Fibroblast of pulmonary artery (primary cell): ENCODE data around the gene JMJD8.

ENCODE experiments used
- DNase-seq: peaks from one replicate; pipeline ENCODE4 v3.0.0-alpha.2; 2010; ENCODE audit warnings: low read depth
- H3K4me3 ChIP-seq: replicated peaks from 2 replicates; pipeline ENCODE4 v1.5.1; 2011; ENCODE audit warnings: low read depth, mild to moderate bottlenecking, control low read depth, low read length, moderate library complexity
- TF ChIP-seq, protein P1 (sequence below): IDR thresholded peaks from 2 replicates; pipeline ENCODE4 v1.5.1; 2011; ENCODE audit warnings: mild to moderate bottlenecking, control low read depth, low read length, inconsistent platforms; ENCODE audit errors: missing control alignments

The JMJD8 gene

DNA sequence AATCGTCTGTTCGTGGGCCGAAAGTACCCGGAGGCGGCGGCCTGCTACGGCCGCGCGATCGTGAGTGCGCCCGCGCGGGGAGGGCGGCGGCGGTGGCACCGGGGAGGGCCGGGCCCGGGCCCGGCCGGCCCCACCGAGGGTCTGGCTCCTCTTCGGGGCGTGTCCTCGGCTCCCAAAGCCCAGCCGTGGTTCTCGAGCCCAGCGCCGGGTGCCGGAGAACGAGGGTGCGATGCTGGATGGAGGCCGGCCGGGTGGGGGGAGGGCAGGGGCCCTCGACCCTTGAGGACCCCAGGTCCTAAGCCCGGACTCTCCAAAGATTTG is 3.5 kb downstream of the JMJD8 start:
- TF ChIP-seq, protein P1, sequence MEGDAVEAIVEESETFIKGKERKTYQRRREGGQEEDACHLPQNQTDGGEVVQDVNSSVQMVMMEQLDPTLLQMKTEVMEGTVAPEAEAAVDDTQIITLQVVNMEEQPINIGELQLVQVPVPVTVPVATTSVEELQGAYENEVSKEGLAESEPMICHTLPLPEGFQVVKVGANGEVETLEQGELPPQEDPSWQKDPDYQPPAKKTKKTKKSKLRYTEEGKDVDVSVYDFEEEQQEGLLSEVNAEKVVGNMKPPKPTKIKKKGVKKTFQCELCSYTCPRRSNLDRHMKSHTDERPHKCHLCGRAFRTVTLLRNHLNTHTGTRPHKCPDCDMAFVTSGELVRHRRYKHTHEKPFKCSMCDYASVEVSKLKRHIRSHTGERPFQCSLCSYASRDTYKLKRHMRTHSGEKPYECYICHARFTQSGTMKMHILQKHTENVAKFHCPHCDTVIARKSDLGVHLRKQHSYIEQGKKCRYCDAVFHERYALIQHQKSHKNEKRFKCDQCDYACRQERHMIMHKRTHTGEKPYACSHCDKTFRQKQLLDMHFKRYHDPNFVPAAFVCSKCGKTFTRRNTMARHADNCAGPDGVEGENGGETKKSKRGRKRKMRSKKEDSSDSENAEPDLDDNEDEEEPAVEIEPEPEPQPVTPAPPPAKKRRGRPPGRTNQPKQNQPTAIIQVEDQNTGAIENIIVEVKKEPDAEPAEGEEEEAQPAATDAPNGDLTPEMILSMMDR = no peak
- DNase-seq = no peak
- H3K4me3 ChIP-seq = peak overlapping the region; percentile 77

DNA sequence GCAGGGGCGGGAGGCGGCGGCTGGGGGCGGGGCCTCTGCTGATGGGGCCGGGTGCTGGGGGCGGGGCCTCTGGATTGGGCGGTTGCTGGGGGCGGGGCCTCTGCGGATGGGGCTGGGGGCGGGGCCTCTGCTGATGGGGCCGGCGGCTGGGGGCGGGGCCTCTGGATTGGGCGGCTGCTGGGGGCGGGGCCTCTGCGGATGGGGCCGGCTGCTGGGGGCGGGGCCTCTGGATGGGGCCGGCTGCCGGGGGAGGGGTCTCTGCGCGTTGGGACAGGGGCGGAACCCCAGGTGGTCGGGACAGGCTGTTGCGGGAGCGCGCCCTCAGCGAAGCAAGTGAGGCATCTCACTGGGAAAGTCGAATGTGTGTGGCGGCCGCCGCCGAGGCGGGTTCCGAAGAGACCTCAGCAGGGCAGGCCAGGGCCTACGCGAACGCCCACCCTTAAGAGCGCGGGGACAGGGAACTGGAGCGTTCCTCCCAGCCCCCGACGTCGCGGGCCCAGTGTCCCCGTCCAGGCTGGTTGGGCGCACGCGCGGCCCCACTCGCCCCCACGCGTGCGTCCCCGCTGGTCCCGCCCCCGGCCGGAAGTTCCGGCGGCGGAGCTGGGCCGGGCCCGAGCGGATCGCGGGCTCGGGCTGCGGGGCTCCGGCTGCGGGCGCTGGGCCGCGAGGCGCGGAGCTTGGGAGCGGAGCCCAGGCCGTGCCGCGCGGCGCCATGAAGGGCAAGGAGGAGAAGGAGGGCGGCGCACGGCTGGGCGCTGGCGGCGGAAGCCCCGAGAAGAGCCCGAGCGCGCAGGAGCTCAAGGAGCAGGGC is 4.1 kb downstream of the JMJD8 start, which contains the start of gene STUB1:
Gene STUB1 (plus strand): TSS at position 597 of the 811 bp plus-strand sequence. CDS start 116 bp downstream, at position 713.
- TF ChIP-seq, protein P1 = no peak
- DNase-seq = peak; percentile 87
- peak within 1 kb of the TSS; percentile 77 for H3K4me3 ChIP-seq

DNA sequence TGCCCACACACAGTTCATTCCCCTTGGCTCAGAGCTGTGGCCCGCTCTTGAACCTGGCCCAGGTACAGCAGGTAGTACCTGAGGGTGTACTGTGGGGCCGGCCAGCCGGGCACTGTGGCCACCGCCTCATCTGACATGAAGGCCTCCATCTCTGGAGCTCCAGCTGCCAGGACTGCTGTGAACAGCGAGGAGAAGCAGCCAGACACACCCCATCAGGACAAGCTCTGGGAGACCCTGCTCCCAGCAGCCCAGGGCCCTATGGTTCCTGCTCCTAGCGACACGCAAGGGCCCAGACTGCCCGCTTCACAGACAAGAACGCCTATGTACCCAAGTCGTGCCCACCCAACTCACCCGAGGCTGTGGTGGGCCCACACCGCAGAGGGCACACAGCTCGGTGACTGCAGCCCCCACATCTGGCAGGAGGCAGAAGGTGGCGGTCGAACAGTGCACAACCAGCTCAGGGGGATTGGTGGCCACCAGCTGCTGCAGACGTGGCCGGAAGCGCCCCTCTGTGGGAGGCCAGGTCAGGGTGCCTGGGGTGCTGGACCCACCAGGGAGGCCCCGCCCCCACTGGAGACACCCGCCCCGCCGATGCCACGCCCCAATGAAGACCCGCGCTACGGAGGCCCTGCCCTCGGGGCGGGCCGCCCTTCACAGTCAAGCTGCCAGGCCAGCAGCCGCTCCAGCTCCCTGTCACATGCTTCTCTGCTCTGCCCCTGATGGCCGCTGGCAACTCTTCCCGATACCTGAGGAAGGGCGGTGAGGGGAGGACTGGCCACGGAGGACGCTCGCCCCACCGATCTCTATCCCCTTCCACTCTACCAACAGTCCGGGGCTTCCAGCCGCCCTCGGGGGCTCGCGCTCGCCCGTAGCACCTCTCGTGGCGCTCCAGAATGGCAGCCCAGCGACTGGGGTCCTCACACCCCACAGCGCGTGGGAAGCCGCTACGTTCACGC is 5.0 kb downstream of the JMJD8 start:
- TF ChIP-seq, protein P1 = no peak
- DNase-seq = peak; percentile 48
- H3K4me3 ChIP-seq = peak overlapping the region; percentile 57

DNA sequence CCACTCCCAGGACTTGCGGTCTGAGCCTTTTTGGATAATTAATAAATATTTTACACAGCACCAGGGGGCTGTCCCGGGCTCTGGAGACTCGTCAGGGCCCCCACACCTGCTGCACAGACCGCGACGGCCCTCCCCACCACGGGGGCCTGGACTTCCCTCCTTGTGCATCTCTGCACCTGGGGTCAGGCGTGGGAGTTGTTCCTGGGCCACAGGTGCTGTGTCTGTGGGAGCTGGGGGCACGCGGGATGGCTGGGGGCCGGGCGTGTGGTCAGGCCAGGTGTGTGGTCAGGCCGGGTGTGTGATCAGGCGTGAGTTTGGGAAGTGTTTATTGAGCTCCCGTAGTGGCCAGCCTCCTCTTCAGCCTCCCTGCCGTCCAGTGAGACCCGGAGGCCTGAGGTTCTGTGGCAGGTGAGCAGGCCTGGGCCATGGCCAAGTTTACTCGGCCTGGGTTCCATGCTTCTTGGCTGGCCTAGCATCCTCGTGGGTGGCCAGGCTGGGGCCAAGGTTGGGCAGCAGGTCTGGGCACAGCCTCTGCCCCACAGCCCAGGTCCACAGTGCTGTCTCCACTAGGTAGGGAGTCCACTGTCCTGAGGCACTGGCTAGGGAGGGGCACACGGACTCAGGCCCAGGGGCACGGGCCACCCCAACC is 5.8 kb downstream of the JMJD8 start:
- H3K4me3 ChIP-seq = no peak overlapping the region
- DNase-seq = no peak
- TF ChIP-seq, protein P1 = no peak

DNA sequence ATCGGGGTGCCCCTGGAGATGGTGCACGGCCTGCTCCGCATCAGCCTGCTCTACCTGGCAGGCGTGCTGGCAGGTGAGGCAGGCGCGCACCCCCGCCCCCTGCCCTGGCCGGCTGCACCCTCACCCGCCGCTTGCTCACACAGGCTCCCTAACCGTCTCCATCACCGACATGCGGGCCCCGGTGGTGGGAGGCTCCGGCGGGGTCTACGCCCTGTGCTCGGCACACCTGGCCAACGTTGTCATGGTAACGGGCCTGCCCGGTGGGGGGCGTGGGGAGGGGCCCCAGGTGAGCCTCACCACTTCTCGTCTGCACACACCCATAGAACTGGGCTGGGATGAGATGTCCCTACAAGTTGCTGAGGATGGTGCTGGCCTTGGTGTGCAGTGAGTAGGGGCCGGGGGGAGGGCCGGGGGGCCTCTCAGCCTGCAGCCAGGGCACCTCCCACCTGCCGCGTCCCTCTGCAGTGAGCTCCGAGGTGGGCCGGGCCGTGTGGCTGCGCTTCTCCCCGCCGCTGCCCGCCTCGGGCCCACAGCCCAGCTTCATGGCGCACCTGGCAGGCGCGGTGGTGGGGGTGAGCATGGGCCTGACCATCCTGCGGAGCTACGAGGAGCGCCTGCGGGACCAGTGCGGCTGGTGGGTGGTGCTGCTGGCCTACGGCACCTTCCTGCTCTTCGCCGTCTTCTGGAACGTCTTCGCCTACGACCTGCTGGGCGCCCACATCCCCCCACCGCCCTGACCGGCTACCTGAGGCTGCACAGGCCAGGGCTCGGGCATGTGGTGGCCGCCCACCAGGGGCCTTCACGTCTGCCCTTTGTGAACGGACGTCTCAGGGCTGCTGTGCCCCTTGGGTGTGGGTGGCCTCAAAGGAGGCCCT is 6.6 kb downstream of the JMJD8 start:
- TF ChIP-seq, protein P1 = no peak
- H3K4me3 ChIP-seq = no peak overlapping the region
- no peak for DNase-seq

DNA sequence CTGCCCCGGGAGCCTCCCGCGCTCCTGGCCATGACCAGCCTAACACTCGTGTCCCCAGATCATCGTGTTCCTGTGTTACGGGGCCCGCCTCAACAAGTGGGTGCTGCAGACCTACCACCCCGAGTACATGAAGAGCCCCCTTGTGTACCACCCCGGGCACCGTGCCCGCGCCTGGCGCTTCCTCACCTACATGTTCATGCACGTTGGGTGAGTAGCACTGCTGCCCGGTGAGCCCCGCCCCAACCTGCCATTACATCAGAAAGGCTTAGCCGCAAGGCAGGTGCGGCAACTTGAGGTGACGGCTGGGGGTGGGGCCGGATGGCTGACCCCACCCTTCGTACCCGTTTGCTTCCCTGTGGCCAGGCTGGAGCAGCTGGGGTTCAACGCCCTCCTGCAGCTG is 7.2 kb downstream of the JMJD8 start:
- no peak overlapping the region for H3K4me3 ChIP-seq
- TF ChIP-seq, protein P1 = no peak
- DNase-seq = no peak
